H1 (cell line): ENCODE results near the gene EHBP1. TPM values are rescaled to one million over a fixed set of nuclear protein-coding genes. Genes with fewer than 3 reads are reported as not detected.

ENCODE experiments used
- CTCF ChIA-PET: fragments of 300-600 bp; sonication (Branson Sonifier 250); formaldehyde crosslinking; loops from one replicate; lab custom pipeline; 2021; ENCODE audit not compliant: partially characterized antibody; lab: Charles Lee
- POLR2A ChIA-PET: fragments of 300-600 bp; sonication (Branson Sonifier 250); formaldehyde crosslinking; loops from one replicate; lab custom pipeline; 2021; ENCODE audit warnings: inconsistent platforms; ENCODE audit not compliant: partially characterized antibody; lab: Charles Lee
- DNase-seq, 2 experiments: peaks; one replicate each; pipeline versions ENCODE4 v3.0.0 to v3.0.0-alpha.2; 2010 to 2022; ENCODE audit warnings: low spot score in 2 of 2, low read depth in 1 of 2, mixed read lengths in 1 of 2
- FAIRE-seq: peaks from 2 replicates; lab custom pipeline; 2011; peaks lifted over from hg19 to GRCh38; lab: Jason Lieb, UNC
- H2AFZ ChIP-seq: 2 replicates; pipeline ENCODE4 v1.8.1; 2012; ENCODE audit warnings: low read length, inconsistent platforms
- H2AK5ac ChIP-seq: 2 replicates; pipeline ENCODE4 v1.6.1; 2013; ENCODE audit warnings: low read depth, low read length
- H2BK120ac ChIP-seq: replicated peaks from 2 replicates; pipeline ENCODE3; 2013; ENCODE audit warnings: low read depth, low read length, inconsistent platforms
- H2BK12ac ChIP-seq: 2 replicates; pipeline ENCODE4 v1.6.1; 2013; ENCODE audit warnings: low read depth, low read length
- H2BK15ac ChIP-seq: 2 replicates; pipeline ENCODE4 v1.6.1; 2013; ENCODE audit warnings: low read length
- H2BK20ac ChIP-seq: 2 replicates; pipeline ENCODE4 v1.6.1; 2013; ENCODE audit warnings: low read length
- H2BK5ac ChIP-seq: 2 replicates; pipeline ENCODE4 v1.6.1; 2013; ENCODE audit warnings: low read depth, low read length
- H3K14ac ChIP-seq: 2 replicates; pipeline ENCODE4 v1.6.1; 2013; ENCODE audit warnings: inconsistent platforms; ENCODE audit not compliant: insufficient read length
- H3K18ac ChIP-seq: 2 replicates; pipeline ENCODE4 v1.6.1; 2013; ENCODE audit warnings: low read length; ENCODE audit errors: extremely low read depth
- H3K23ac ChIP-seq: 2 replicates; pipeline ENCODE4 v1.6.1; 2013; ENCODE audit warnings: inconsistent platforms; ENCODE audit not compliant: insufficient read length
- H3K23me2 ChIP-seq: 2 replicates; pipeline ENCODE4 v1.6.1; 2013; ENCODE audit warnings: low read depth, low read length
- H3K27ac ChIP-seq: 2 replicates; pipeline ENCODE4 v1.6.1; 2011; ENCODE audit warnings: low read depth, low read length, inconsistent platforms
- H3K27me3 ChIP-seq, 4 experiments: replicated peaks in 1 of 4; 1 replicate in 1 of 4; 2 replicates in 3 of 4; pipeline versions ENCODE4 v1.6.1 to v1.8.1; 2011 to 2013; ENCODE audit warnings: low read length in 3 of 4, mild to moderate bottlenecking in 3 of 4, inconsistent platforms in 2 of 4, mixed read lengths in 2 of 4, moderate library complexity in 1 of 4; ENCODE audit not compliant: control insufficient read depth in 3 of 4, insufficient read depth in 3 of 4; ENCODE audit errors: extremely low read depth in 1 of 4
- H3K36me3 ChIP-seq, 4 experiments: 2 replicates each; pipeline versions ENCODE4 v1.6.1 to v1.8.1; 2011 to 2013; ENCODE audit warnings: mild to moderate bottlenecking in 4 of 4, low read length in 3 of 4, moderate library complexity in 2 of 4, control low read depth in 1 of 4, inconsistent platforms in 1 of 4; ENCODE audit not compliant: insufficient read depth in 4 of 4, control insufficient read depth in 2 of 4
- H3K4ac ChIP-seq: replicated peaks from 2 replicates; pipeline ENCODE3; 2013; ENCODE audit warnings: low read length, low read depth, mixed read lengths, inconsistent platforms; ENCODE audit not compliant: insufficient read length
- H3K4me1 ChIP-seq, 4 experiments: replicated peaks in 1 of 4; 1 replicate in 1 of 4; 2 replicates in 3 of 4; pipeline versions ENCODE4 v1.6.1 to v1.8.1; 2011 to 2013; ENCODE audit warnings: low read length in 3 of 4, inconsistent platforms in 2 of 4, mixed read lengths in 1 of 4; ENCODE audit not compliant: insufficient read depth in 4 of 4, control insufficient read depth in 3 of 4
- H3K4me2 ChIP-seq, 2 experiments: 2 replicates each; pipeline versions ENCODE4 v1.6.1 to v1.8.1; 2011 to 2013; ENCODE audit warnings: low read depth in 2 of 2, low read length in 2 of 2, control low read depth in 1 of 2, inconsistent platforms in 1 of 2, mild to moderate bottlenecking in 1 of 2; ENCODE audit not compliant: insufficient read depth in 1 of 2
- H3K4me3 ChIP-seq, 4 experiments: fragments of 200-600, 300-600 bp in 1 of 4; sonication (generic), shearing (Covaris generic), sonication (Bioruptor Twin) in 1 of 4; 2 replicates each; pipeline versions ENCODE4 v1.5.1 to v1.8.1; 2011 to 2016; ENCODE audit warnings: low read length in 4 of 4, low read depth in 3 of 4, control low read depth in 2 of 4, inconsistent platforms in 2 of 4, mild to moderate bottlenecking in 2 of 4, mixed read lengths in 1 of 4, moderate library complexity in 1 of 4; ENCODE audit not compliant: insufficient read depth in 2 of 4; ENCODE audit errors: extremely low read depth in 1 of 4
- H3K56ac ChIP-seq: replicated peaks from 2 replicates; pipeline ENCODE3; 2013; ENCODE audit warnings: low read depth, mild to moderate bottlenecking, mixed read lengths, low read length, inconsistent platforms; ENCODE audit not compliant: insufficient read length
- H3K79me1 ChIP-seq: 2 replicates; pipeline ENCODE4 v1.6.1; 2013; ENCODE audit warnings: low read depth, low read length, control low read depth
- H3K79me2 ChIP-seq, 2 experiments: 2 replicates each; pipeline versions ENCODE4 v1.6.1 to v1.8.1; 2012 to 2013; ENCODE audit warnings: low read length in 2 of 2, mild to moderate bottlenecking in 2 of 2, inconsistent platforms in 1 of 2; ENCODE audit not compliant: insufficient read depth in 2 of 2, control insufficient read depth in 1 of 2
- H3K9ac ChIP-seq, 4 experiments: replicated peaks in 1 of 4; 1 replicate in 1 of 4; 2 replicates in 3 of 4; pipeline versions ENCODE4 v1.6.1 to v1.8.1; 2011 to 2013; ENCODE audit warnings: low read depth in 3 of 4, low read length in 3 of 4, control low read depth in 2 of 4, mild to moderate bottlenecking in 2 of 4, moderate library complexity in 2 of 4, inconsistent platforms in 1 of 4; ENCODE audit errors: extremely low read depth in 1 of 4
- H3K9me3 ChIP-seq, 2 experiments: 2 replicates each; pipeline versions ENCODE4 v1.6.1 to v1.8.1; 2012 to 2013; ENCODE audit warnings: mild to moderate bottlenecking in 2 of 2, moderate library complexity in 2 of 2, control low read depth in 1 of 2, inconsistent platforms in 1 of 2, low read depth in 1 of 2, low read length in 1 of 2, mixed read lengths in 1 of 2; ENCODE audit not compliant: insufficient read depth in 2 of 2
- H4K20me1 ChIP-seq, 2 experiments: replicated peaks in 1 of 2; 2 replicates each; pipeline versions ENCODE3 to v1.8.1; 2011 to 2013; ENCODE audit warnings: inconsistent platforms in 2 of 2, low read length in 2 of 2, mild to moderate bottlenecking in 1 of 2; ENCODE audit not compliant: insufficient read depth in 2 of 2, control insufficient read depth in 1 of 2
- H4K5ac ChIP-seq: 2 replicates; pipeline ENCODE4 v1.6.1; 2013; ENCODE audit warnings: low read length, low read depth, mixed read lengths, inconsistent platforms; ENCODE audit not compliant: insufficient read length
- H4K8ac ChIP-seq: 2 replicates; pipeline ENCODE4 v1.8.0; 2013; ENCODE audit warnings: mild to moderate bottlenecking, moderate library complexity, low read length, inconsistent platforms; ENCODE audit not compliant: insufficient read depth; ENCODE audit errors: extremely low read depth
- H4K91ac ChIP-seq: replicated peaks from 2 replicates; pipeline ENCODE3; 2013; ENCODE audit warnings: low read length, mixed read lengths, inconsistent platforms; ENCODE audit not compliant: insufficient read length
- CEBPB ChIP-seq: IDR thresholded peaks from 2 replicates; pipeline ENCODE4 v1.6.1; 2012; ENCODE audit warnings: low read depth, low read length
- CHD1 ChIP-seq: IDR thresholded peaks from 2 replicates; pipeline ENCODE4 v1.6.1; 2012; ENCODE audit warnings: low read depth, low read length, improper control_type of control experiment
- KDM5A ChIP-seq: fragments of 200-600 bp; IDR thresholded peaks from 2 replicates; pipeline ENCODE4 v1.7.1; 2012; ENCODE audit warnings: mild to moderate bottlenecking, low read length, inconsistent platforms, mixed read lengths
- SP2 ChIP-seq: IDR thresholded peaks from 2 replicates; pipeline ENCODE4 v1.6.1; 2012; ENCODE audit warnings: mild to moderate bottlenecking, low read length, inconsistent platforms
- TAF7 ChIP-seq: optimal IDR thresholded peaks from 2 replicates; pipeline ENCODE3; 2011; ENCODE audit warnings: low read depth, mild to moderate bottlenecking, inconsistent platforms, low read length, moderate library complexity, borderline replicate concordance
- TCF12 ChIP-seq: IDR thresholded peaks from 2 replicates; pipeline ENCODE4 v1.6.1; 2011; ENCODE audit warnings: low read depth, mild to moderate bottlenecking, low read length
- TEAD4 ChIP-seq: IDR thresholded peaks from 2 replicates; pipeline ENCODE4 v1.6.1; 2012; ENCODE audit warnings: low read depth, low read length, inconsistent platforms, mixed read lengths
- WGBS, 2 experiments: shearing (Covaris generic) in 1 of 2; methylation state at CpG; one replicate each; pipeline versions ENCODE4 v1.1.6 to v1.1.7; 2013 to 2015; ENCODE audit warnings: low lambda C conversion rate in 2 of 2, mixed read lengths in 2 of 2, inconsistent platforms in 1 of 2, low coverage in 1 of 2, missing lambda C conversion rate in 1 of 2; ENCODE audit not compliant: insufficient replicate concordance in 2 of 2, insufficient coverage in 1 of 2, insufficient read length in 1 of 2; ENCODE audit errors: extremely low coverage in 1 of 2, missing lambda C conversion rate in 1 of 2; 5-methylcytosine and 5-hydroxymethylcytosine counted together
- long read RNA-seq, 2 experiments: library from RNA in 1 of 2; library from capped mRNA in 1 of 2; stranded (forward); transcript quantifications; one replicate each; pipeline ENCODE4 v2.0.0, GENCODE V29; 2021; ENCODE audit warnings: inconsistent platforms in 1 of 2
- polyA minus RNA-seq, 3 experiments: library from RNA; depleted of rRNA, polyadenylated mRNA; stranded (reverse); fragments of >200 nt; gene quantifications; 1 replicate in 2 of 3; 2 replicates in 1 of 3; pipeline ENCODE4 v1.2.3, GENCODE V29; 2011
- polyA plus RNA-seq, 7 experiments: library from polyadenylated mRNA; depleted of rRNA in 3 of 7; stranded (reverse) in 5 of 7; unstranded in 2 of 7; fragments of >200 nt in 5 of 7; fragments of 200-250 nt in 2 of 7; gene quantifications; 1 replicate in 5 of 7; 2 replicates in 1 of 7; 4 replicates in 1 of 7; pipeline versions ENCODE4 v1.2.1 to v1.2.3, GENCODE V29; 2011 to 2013; ENCODE audit warnings: missing spikeins in 2 of 7, mixed read lengths in 2 of 7
- total RNA-seq: library from RNA; stranded (reverse); fragmentation: NEBNext Ultra II Directional; extraction: Animal tissue kit (Norgen Biotek cat#: 25700); gene quantifications from 2 replicates; pipeline ENCODE4 v1.2.1, GENCODE V29; 2021

EHBP1 gene
- total RNA-seq = 59.6 and 64.1 TPM in 2 replicates
- 8.1 and 12.0 TPM in 2 replicates for polyA plus RNA-seq (2011; rRNA removed)
- 21.4 TPM for polyA plus RNA-seq (2011; cell fraction: cytosol; rRNA removed)
- polyA plus RNA-seq (2011; cell fraction: nucleus; rRNA removed) = 13.8 TPM
- polyA plus RNA-seq (2012, experiment 1 of 2) = 30.3 to 55.8 TPM (median 42.8 TPM) in 4 replicates
- polyA plus RNA-seq (2012, experiment 2 of 2) = 1.7 TPM
- 29.8 TPM for polyA plus RNA-seq (2013, experiment 1 of 2)
- polyA plus RNA-seq (2013, experiment 2 of 2) = 32.9 TPM
- 56.5 and 72.8 TPM in 2 replicates for polyA minus RNA-seq (2011; rRNA and poly(A)+ RNA removed)
- polyA minus RNA-seq (2011; cell fraction: cytosol; rRNA and poly(A)+ RNA removed) = 34.4 TPM
- 123 TPM for polyA minus RNA-seq (2011; cell fraction: nucleus; rRNA and poly(A)+ RNA removed)
- long read RNA-seq, experiment 1, transcript EHBP1-216 (2 exons, 588 nt) = major isoform, 5 of 23 reads
- long read RNA-seq, experiment 1, partial matches to known transcripts = 9 of 23 reads
- long read RNA-seq, experiment 1, other reads (novel, unspliced or antisense) = 9 of 23 reads
- long read RNA-seq, experiment 2, partial matches to known transcripts = 2 of 31 reads
- long read RNA-seq, experiment 2, other reads (novel, unspliced or antisense) = 26 of 31 reads

DNA sequence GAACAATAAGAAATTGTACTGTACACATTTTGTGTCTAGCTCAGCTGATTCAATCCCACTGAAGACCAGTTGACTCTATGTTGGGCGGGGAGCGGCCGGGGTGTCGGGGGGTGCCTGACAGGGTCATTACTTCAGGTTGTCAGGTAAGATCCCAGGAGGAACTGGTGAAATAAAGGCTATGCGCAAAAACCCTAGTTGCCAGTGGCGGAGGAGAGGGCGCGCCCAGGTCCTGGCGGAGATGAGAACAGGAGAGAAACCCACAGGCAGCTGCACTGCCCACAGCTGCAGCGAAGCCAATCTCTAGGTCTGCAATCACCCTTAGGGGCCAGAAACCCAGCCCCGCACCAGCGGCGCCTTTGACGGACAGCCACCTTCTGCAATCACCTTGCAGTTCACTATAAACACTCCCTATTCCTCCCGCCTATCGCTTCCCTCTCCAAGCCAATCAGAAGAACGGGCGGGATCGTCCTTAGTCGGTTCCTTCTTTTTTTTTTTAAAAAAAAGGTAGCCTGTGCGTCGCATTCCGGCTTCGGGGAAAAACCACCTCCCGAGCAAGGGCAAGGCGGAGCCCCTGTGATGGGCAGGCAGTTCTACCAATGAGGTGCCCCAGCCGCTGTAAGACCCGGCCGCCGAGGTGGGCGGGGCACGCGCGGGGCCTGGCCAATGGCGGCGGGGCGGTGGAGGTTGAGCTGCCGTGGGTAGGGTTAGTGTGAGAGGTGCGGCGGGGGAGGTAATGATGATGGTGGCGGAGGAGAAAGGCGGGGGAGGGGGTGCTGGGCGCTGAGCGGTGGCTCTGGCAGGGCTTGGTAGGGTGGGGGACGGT, at the start of gene EHBP1:
Gene EHBP1 (plus strand): TSS at position 707 of the 823 bp plus-strand sequence. CDS start 1,479 bp downstream, outside the sequence.
- peaks cover 4 to 12% (median 7%) of the 10 kb centered on the region in 4 experiments; a peak in 6 of 7 replicates for H3K4me1 ChIP-seq
- no peak within 1 kb of the TSS for H3K14ac ChIP-seq
- no peak within 1 kb of the TSS for H2AK5ac ChIP-seq
- peak within 1 kb of the TSS; percentile 71; the same call in 1 of the 2 replicates for H3K18ac ChIP-seq
- peak within 1 kb of the TSS; percentile 67 for H4K5ac ChIP-seq
- peak; percentile 97 to 99 for DNase-seq
- H2BK15ac ChIP-seq = no peak within 1 kb of the TSS
- no peak within 1 kb of the TSS for H3K23ac ChIP-seq
- peak within 1 kb of the TSS; percentile 50; the same call in 1 of the 2 replicates for H2BK5ac ChIP-seq
- H3K23me2 ChIP-seq = peaks cover 12% of the 10 kb centered on the region
- no peaks in the 10 kb centered on the region for H3K27me3 ChIP-seq
- H3K27ac ChIP-seq = no peak within 1 kb of the TSS
- FAIRE-seq = peak; percentile 94
- H3K4ac ChIP-seq = no peak within 1 kb of the TSS
- no peak within 1 kb of the TSS for H2BK120ac ChIP-seq
- peak within 1 kb of the TSS; percentile 95 for H4K8ac ChIP-seq
- H3K56ac ChIP-seq = peak within 1 kb of the TSS; percentile 27
- 1% methylated on average over 34 of the region's 45 CpGs; no CpG with 5 or more reads in 1 of the 2 experiments for WGBS, 2 experiments
- peak within 1 kb of the TSS; percentile 69 to 87 for H3K4me2 ChIP-seq
- ChIA-PET CTCF (interaction anchor here (0.6 to 1.8 kb wide), 5 partner anchors 22 to 976 kb away, joined by 3 to 10 read pairs (median 3); no protein-coding TSS in a partner anchor), POLR2A (interaction anchor here (0.6 to 2.6 kb wide), 7 partner anchors 9 to 334 kb away, joined by 3 to 7 read pairs (median 3); partner anchors contain the start of gene TMEM17)
- H3K9ac ChIP-seq = peak within 1 kb of the TSS; percentile 26 to 72 (median 40)
- no peaks in the 10 kb centered on the region; the same call in 1 of the 2 replicates for H3K79me1 ChIP-seq
- H2BK20ac ChIP-seq = no peak within 1 kb of the TSS
- no peaks in the 10 kb centered on the region for H3K9me3 ChIP-seq
- no peak within 1 kb of the TSS for H2BK12ac ChIP-seq
- peak within 1 kb of the TSS; percentile 72 to 91 (median 80) for H3K4me3 ChIP-seq
- peak within 1 kb of the TSS; percentile 47; the same call in 1 of the 2 replicates for H2AFZ ChIP-seq
- no peak within 1 kb of the TSS for H4K91ac ChIP-seq
- H4K20me1 ChIP-seq = no peaks in the 10 kb centered on the region
- peaks cover 0 to 15% (median 2%) of the 10 kb centered on the region in 4 experiments; a peak in 2 of 8 replicates for H3K36me3 ChIP-seq
- peaks cover 13 to 40% of the 10 kb centered on the region in 2 experiments for H3K79me2 ChIP-seq
- TF ChIP-seq KDM5A = no peak
- TF ChIP-seq TCF12 = no peak
- peak; percentile 81 for TF ChIP-seq TEAD4
- TF ChIP-seq CHD1 = no peak
- peak; percentile 28 for TF ChIP-seq TAF7
- no peak for TF ChIP-seq CEBPB
- peak; percentile 81 for TF ChIP-seq SP2
